Middle frontal gyrus (tissue), 1 donor: ENCODE results near the gene NXPE2.
"Not testable (repeated sequence)": the region's sequence is repeated elsewhere in the genome, so short reads cannot be mapped to it uniquely, and the experiment has no call there.

Experiments
- DNase-seq: peaks from one replicate; pipeline ENCODE4 v3.0.0-alpha.2; 2015; ENCODE audit warnings: low spot score; ENCODE audit errors: extremely low spot score

NXPE2 gene

DNA sequence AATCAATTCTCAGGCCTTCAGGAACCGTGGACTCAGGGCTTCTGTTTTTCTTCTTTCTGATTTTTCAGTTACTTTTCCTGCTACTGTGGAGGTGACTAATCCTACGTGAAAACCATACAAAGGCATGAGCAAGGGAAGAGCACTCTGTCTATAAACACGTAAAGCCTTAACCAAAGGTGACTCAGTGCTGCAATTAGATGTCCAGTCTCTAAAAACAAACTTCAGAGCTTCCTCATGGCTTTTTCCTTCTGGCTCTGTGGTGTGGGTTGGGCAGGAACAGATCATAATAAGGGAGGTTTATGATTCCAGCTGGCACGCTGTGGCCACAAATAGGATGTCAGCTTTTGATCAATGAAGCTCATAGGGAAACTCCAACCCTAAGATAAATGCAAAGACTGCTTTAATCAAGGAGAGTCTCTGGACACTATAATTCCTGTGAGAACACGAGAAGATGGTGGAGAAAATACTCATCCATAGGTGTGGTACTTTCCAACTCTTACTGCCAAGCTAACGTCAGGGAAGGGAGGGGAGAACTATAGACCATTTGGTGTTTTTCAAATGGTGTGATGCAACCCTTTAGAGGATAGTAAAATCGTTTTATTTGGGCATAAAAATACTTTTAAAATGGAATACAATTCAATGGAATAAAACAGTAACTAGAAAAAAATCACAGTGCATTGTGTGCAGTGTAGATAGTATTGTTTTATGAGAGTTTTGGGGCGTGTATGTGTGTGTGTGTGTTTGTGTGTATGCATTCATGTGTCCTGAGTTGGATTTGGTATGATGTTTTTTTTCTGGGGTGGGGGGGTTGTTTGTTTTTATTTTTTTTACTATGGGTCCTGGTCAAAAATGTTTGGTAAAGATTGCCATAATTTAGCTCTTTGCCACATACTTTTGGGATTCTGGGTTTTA, at the start of gene NXPE2:
Gene NXPE2, plus strand, starts transcription at position 403 of the 912 bp plus-strand sequence. Its CDS starts 49 bp downstream, at position 452.
- DNase-seq = no peak

DNA sequence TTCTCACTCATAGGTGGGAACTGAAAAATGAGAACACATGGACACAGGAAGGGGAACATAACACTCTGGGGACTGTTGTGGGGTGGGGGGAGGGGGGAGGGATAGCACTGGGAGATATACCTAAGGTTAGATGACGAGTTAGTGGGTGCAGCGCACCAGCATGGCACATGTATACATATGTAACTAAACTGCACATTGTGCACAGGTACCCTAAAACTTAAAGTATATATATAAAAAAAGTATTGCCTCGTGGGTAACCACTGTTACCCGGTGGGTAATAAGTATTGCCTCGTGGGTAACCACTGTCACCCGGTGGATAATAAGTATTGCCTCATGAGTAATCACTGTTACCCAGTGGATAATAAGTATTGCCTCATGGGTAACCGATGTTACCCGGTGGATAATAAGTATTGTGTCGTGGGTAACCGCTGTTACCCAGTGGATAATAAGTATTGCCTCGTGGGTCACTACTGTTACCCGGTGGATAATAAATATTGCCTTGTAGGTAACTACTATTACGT, 46.8 kb upstream of the NXPE2 start:
- DNase-seq = not testable (repeated sequence)

DNA sequence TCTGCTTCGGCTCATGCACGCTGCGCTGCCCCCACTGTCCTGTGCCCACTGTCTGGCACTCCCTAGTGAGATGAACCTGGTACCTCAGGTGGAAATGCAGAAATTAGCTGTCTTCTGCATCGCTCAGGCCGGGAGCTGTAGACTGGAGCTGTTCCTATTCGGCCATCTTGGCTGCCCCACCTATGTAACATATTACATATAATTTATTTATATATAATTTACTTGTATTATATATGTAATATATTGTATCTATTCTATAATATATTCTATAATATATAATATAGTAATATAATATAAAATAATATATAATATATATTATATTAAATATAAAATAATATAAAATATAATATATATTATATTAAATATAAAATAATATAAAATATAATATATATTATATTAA, 38.9 kb upstream of the NXPE2 start:
- not testable (repeated sequence) for DNase-seq

DNA sequence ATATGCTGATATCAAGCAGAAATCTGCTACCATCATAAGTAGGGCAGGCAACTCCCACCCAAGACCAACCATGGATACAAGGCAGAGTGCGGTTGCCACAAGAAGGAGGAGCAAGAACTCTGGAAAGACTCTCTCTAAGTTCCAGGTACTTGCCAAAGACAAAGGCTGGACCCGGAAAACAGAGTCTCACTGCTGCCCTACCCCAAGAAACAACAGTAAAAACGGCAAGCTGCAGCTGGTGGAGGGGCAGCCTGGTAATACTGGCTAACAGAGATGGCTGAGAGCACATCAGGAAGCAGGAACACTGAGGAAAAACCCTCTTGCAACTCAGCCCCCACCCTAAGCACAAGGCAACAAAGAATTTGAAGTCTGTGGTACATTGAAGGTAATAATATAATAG, 27.7 kb upstream of the NXPE2 start:
- no peak for DNase-seq

DNA sequence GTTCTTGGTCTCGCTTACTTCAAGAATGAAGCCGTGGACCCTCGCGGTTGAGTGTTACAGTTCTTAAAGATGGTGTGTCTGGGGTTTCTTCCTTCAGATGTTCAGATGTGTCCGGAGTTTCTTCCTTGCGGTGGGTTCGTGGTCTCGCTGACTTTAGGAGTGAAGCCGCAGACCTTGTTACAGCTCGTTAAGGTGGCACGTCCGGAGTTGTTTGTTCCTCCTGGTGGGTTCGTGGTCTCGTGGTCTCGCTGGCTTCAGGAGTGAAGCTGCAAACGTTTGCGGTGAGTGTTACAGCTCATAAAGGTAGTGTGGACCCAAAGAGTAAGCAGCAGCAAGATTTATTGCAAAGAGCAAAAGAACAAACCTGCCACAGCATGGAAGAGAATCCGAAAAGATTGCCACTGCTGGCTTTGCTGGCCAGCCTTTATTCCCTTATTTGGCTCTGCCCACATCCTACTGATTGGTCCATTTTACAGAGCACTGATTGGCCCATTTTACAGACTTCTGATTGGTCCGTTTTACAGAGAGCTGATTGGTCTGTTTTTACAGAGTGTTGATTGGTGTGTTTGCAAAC, 27.1 kb upstream of the NXPE2 start:
- no peak for DNase-seq

DNA sequence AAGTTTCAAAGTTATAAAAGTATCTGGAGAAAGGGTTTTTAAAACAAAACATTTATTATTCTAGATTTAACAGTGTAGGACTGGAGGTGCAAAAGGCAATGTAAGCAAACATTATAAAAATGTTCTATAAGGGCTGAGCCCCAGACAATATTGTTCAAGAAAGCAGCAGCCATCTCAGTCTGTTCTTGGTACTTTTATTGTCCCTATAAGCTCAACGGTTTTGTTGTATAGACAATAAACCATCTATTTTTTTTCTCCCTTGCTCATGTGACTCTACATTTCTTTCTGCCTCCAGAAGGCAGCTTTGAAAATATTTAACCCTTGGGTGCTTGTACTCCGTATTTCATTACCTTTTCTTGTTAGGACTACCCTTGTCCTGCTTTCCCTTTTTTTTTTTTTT, 25.2 kb upstream of the NXPE2 start:
- no peak for DNase-seq

DNA sequence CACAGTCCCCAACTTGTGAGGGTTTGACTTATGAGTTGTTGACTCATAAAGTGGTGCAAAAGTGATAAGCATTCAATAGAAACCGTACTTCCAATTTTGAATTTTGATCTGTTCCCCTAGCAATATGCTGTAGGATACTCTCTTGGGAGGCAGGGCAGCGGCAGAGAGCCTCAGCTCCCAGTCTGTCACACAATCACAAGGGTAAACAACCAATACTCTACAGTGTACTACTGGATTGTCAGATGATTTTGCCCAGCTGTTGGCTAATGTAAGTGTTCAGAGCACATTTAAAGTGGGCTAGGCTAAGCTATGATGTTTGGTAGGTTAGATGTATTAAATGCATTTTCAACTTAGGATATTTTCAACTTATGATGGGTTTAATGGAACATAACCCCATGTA, 13.7 kb upstream of the NXPE2 start:
- DNase-seq = no peak

DNA sequence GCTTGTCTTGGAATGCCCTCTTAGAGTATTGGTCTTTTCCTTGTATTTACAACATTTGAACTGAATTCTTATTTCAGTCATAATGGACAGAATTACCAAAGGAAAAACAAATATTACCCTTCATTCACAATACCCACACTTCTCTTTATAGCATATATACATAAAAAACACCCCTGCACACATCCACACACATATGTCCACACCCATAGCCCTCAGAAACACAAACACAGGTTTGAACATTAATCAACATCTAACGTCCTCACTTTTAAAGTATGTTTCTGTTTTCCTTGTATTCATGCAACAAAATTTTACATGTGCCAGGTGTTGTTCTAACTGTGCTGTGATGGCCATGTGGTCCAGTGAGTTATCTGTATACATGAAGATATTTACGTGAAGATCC, 11.6 kb upstream of the NXPE2 start:
- DNase-seq = no peak

DNA sequence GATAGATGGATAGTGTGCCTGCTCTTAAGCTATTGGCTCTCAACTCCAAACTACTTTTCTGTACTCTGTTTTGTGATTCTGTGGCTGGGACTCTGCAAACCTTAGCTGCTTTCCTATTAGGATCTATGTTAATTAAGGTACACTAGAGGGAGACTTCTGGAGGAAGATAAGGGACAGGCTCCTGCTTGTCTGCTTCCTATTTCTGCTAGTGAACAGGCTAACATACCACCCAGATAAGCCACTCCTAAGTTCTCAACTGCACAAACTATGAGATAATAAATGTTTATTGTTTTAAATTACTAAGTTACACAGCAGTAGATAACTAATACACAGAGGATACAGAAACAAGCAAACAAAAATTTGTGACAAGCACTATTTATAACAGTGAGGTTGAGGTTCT, 10.2 kb upstream of the NXPE2 start:
- no peak for DNase-seq

DNA sequence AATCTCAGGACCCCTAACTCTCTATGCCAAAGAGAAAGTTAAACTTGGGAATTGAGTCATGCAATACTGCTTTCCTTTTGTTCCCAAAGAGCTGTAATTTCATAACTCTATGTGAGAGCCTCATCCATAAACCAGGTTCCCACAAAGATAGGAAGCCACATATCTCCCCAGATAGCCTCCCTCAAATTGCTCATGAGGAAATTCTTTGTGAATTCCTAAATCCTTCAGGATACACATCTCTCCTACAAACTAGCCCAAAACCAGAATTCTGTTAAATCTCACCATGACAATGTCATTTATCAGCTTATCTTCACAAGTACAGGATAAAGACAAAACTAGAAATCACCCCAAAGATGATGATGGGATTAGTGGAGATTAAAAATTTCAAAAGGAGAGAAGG, 4.7 kb upstream of the NXPE2 start:
- DNase-seq = no peak

DNA sequence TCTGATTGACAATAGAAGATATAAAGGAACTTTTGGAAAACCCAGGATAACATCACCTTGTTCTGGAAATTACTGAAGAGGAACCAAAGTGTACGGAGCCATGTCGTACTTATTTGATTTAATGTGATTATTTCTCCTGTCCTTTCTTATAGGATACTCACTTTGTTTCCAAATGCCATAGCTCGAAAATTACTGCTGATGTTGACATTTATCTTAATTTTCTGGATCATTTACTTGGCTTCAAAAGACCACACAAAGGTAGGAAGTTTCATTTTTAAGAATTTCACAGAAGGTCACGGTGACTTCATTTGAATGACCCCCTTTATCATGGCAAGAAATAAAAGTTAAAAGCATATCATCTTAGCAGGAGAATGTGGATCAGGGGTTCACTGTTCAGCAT, 1.2 kb downstream of the NXPE2 start:
- no peak for DNase-seq

DNA sequence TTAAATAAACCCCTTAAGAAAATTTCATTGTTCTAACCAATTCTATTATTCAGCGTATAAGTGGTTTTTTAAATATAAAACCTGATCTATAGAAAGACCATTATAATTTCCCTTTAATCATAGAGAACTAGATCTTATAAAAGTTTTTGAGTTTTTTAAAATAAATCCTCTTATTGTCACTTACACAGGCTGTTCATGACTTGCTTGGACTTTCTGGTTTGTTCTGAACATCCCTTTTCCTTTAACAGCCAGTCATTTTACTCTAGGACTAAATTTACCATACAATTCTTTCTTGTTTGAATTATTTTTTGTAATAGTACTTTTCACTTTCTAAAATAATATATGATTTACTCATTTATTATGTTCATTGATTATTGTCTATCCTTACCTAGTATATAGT, 4.7 kb downstream of the NXPE2 start:
- no peak for DNase-seq

DNA sequence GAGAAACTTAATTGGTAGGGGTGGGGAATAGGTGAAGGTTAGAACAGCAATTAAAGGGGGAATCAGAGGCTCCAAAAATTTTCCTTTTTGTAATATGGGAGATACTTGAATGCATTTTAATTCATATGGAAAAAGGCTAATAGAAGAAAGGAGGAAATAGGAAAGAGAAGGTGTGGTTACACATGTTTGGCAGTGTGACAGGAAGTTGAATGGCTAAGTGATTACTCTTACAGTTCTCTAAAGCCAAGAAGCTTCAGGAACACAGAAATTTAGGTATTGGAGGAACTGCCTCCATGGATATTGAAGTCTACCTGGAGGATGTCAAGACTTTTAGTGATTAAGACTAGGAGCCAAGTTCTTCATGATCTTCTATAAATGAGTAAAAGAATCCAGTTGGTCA, 6.3 kb downstream of the NXPE2 start:
- no peak for DNase-seq

DNA sequence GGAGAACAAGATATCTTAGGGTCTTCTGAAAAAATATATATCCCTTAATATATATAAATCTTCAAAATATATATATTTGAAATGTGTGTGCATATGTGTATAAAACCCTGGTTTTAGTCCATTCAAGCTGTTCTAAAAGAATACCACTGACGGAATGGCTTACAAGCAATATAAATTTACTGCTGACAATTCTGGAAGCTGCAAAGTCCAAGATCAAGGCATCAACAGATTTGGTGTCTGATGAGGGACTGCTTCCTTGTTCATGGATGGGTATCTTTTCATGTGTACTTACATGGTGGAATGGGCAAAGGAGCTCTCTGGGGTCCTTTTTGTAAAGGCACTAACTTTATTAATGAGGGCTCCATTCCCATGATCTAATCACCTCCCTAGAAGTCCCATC, 6.8 kb downstream of the NXPE2 start:
- no peak for DNase-seq

DNA sequence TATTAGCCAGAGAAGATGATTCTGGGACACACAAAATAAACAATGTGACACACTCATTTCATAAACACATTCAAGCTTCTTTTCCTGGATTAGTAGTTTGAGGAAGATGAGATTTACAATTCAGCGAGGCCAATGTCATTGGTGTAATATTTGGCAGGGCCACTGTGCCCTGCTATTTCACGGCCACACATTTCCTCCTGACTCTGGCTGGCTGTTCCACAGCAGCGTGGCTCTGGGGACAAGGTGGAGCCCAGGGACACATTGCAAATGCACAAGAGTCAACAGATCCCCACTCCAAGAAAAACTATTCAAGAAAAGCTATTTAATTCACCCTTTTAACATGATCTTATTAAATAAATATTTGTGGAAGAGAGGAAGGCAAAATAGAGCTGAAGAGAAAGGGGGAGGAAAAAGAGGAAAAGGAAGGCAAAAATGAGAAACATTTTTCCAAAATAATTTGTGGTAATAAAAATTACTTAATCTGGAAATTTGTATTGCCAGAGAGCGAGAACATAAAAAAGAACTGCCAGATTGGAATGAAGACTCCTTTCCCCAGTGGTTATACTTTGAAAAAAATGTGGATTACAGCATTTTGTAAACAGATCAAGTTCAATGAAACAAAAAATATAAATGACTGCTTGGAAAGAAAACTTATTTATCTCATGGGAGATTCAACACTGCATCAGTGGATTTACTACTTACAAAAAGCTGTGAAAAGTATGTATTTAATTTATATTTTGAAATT, 27.1 kb downstream of the NXPE2 start:
- DNase-seq = no peak

DNA sequence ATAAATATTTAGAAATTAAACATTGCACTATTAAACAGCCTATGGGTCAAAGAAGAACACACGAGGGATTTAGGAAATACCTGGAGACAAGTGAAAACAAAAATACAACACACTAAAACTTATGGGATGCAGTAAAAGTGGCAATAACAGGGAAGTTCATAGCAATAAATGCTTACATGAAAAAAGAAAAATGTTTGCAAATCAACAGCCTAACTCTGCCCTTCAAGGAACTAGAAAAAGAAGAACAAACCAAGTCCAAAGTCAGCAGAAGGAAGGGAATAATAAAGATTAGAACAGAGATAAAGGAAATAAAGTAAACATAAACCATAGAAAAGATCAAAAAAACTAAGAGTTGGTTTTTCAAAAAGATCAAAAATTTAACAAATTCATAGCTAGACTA, 31.6 kb downstream of the NXPE2 start:
- no peak for DNase-seq

DNA sequence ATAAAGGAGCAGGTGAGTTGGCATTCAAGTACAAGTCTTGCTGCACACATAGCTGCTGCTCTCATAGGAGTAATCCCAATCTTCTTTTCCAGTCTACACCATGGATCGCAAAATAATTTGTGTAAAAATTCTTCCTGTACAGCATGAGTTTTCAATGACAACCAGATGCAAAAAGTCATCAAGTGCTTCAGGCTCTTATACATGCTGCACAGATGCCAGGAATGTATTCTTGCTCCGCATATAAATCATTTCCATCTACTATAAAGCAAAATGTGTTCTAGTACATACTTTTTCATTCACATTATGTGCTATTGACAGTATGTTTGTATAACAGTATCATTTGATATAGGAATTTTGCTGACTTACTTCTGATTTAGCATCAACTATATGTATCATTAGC, 35.4 kb downstream of the NXPE2 start:
- DNase-seq = no peak

DNA sequence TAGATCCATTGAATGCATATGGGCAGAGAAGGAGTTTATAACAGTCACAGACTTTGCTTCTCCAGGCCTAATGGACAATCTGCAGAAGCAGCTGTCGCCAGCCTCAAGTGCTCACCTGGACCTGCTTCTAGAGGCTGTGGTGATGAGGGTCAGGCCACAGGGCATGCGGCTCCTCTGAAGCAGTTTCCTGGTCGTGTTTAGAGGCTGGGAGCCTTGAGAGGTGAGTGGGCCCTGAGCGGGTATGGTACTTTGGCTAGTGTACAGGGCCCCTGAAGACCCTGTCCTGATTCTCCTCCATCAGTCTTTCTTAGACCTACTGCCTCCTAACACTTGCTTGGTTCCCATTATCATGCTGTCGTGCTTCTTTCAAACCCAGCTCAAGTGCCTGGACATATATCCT, 41.2 kb downstream of the NXPE2 start:
- no peak for DNase-seq

DNA sequence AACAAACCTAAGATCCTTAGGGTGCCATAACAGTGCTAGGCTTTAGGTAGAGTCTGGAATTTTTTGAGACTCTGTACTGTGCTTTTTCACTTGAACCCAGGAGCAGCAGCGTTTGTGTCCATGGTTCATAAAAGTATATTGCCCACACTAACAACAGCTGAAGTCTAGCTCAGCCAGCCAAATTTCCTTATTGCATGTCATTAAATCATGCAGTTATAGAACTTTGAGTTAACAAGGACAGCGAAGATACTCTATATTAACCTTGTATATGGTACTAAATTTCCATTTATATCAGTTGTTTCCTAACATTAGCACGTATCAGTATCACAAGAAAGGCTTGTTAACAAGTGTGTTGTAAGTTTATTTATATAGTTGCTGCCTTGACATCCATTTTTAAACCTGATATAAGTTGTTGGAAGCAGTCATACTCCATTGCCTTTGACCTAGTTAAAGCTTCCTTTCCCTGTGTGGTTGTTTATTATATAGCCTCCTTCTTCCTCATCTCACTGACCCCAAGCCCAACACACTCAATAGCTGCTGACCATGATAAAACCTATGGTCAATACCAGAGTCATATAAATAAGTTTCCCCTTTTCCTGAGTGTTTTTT, 46.7 kb downstream of the NXPE2 start:
- no peak for DNase-seq

DNA sequence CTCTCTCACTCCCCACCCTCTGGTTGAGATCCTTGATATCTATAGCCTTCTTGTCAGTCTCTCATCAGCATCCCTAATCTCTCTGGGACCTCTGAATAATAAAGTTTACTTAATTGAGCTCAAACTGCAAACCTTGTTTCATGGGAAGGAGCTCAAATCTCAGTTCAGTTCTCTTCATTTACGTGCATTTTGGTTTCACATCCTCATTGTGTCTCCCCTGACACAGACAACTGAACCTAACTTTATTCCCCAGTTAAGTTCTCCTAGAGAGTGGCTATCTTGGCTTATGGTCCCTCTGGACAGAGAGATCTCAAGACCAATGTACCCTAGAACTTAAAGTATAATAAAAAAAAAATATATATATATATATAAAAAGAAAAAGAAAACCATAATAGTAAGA, 47.3 kb downstream of the NXPE2 start:
- no peak for DNase-seq

DNA sequence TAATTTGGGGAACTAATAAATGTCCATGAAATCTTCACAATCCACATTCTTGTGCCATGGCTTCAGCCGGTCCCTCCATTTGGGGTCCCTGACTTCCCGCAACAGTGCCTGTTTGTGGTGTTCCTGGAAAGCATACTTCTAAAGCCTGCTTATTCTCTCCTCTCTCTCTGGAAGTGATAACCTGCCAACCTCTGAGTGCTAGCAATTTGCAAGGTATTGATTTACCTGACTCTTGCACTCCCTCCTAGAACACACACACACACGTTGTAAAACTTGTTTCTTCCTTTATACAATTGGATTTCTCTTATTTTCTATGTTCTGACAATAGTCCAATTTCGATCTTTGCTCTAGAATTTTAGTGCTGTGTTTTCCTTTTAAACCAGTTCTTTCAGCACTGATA, 58.5 kb downstream of the NXPE2 start:
- DNase-seq = no peak

DNA sequence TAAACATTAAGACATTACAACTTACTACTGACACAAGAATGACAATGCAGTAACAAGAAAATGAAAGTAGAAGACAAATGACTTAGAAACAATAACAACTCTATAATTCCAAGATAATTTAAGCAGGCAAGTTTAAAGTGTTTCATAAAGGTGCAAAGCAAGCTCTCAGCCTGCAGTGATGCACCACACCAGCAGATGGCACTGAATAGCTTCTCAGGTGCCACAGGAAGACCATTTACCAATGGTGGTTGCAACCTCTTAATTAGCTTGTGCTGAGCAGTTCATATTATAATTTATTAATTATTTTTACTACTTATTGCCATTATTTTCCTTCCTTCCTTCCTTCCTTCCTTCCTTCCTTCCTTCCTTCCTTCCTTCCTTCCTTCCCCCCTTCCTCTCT, 60.6 kb downstream of the NXPE2 start:
- peak; percentile 19 for DNase-seq
